ENCODE measurements around the gene ZNF621. TPM values are rescaled to one million over a fixed set of nuclear protein-coding genes. Genes with fewer than 3 reads are reported as not detected.

ZNF621 gene
- total and polyA plus RNA-seq, 9 of the 15 experiments (the other 6 are each of a cell fraction or from before 2014, with no cell fraction given): 4.7 to 28.9 (median 20.6) TPM

DNA sequence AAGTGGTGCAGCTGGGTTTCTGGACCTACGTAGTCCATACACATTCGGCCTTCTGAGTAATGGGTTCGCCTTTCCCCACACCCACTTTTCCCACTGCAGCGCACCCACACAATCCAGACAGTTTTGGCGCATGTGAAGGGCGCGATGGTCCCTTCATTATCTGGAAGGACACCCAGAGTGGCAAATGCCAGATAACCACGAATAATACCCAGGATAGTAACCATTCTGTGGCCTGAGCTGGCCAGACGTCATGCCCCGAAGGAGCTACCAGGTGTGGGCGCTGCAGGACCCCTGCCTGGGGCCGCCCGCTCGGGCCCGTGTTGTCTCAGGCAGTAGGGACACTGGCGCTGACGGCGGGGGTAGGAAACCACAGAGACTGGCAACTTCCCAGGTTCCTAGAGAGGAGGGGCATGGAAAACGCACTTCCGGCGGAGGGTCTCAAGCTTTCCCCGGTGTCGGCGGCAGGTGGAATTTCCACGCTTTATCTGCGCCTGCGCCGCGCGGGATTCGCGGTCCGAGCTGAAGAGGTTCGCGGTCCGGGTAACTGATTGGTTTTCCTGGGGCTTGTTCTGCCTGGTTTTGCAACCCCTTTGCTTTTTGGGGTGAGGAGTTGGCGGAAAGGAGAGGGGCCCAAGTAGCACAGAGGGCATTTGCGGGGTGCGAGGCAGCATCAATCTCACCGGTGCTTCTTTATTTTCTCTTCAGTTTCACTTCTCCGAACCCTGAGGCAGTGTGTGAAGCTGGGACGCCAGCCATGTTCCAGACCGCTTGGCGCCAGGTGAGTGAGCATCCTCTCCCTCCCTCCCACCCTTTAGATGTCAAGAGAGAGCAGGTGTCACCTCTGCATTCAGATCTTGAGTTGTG lies 18.9 kb upstream of the ZNF621 start, which contains the start of gene ZNF620 (continued):
- TF ChIP-seq, protein P1, sequence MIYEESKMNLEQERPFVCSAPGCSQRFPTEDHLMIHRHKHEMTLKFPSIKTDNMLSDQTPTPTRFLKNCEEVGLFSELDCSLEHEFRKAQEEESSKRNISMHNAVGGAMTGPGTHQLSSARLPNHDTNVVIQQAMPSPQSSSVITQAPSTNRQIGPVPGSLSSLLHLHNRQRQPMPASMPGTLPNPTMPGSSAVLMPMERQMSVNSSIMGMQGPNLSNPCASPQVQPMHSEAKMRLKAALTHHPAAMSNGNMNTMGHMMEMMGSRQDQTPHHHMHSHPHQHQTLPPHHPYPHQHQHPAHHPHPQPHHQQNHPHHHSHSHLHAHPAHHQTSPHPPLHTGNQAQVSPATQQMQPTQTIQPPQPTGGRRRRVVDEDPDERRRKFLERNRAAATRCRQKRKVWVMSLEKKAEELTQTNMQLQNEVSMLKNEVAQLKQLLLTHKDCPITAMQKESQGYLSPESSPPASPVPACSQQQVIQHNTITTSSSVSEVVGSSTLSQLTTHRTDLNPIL (CRISPR knock-in tag; IDR thresholded peaks at IDR 0.05): no peak
- no peak for TF ChIP-seq HNRNPLL (IDR thresholded peaks at IDR 0.05; ENCODE audit: low read depth, low read length, poor library complexity, severe bottlenecking)
- no peak for TF ChIP-seq HDAC1 (IDR thresholded peaks at IDR 0.05)
- peak; percentile 92 to 93 for TF ChIP-seq NRF1 (conservative IDR thresholded peaks at IDR 0.05 in 1 of 2, IDR thresholded peaks at IDR 0.05 in 1 of 2)
- no peak for TF ChIP-seq PHB (CRISPR knock-in tag; IDR thresholded peaks at IDR 0.05)
- no peak for TF ChIP-seq PRDM10 (IDR thresholded peaks at IDR 0.05; ENCODE audit: partially characterized antibody)
- peak; percentile 60; the same call in 1 of the 2 replicates for TF ChIP-seq ESRRA (IDR thresholded peaks at IDR 0.05; ENCODE audit: borderline replicate concordance, low read depth)
- no peak for TF ChIP-seq ETS2 (tag; IDR thresholded peaks at IDR 0.05; ENCODE audit: borderline replicate concordance, poor library complexity, severe bottlenecking)
- no peak for TF ChIP-seq ZNF41 (CRISPR knock-in tag; conservative IDR thresholded peaks at IDR 0.05)
- TF ChIP-seq ETV5 (CRISPR knock-in tag; IDR thresholded peaks at IDR 0.05; ENCODE audit: low read depth): peak; percentile 65; the same call in 1 of the 2 replicates
- no peak for TF ChIP-seq TFAM (CRISPR knock-in tag; conservative IDR thresholded peaks at IDR 0.05)
- TF ChIP-seq PHTF2 (CRISPR knock-in tag; IDR thresholded peaks at IDR 0.05): no peak
- TF ChIP-seq ZBTB1 (CRISPR knock-in tag; IDR thresholded peaks at IDR 0.05; ENCODE audit: borderline replicate concordance, low read depth): no peak
- TF ChIP-seq SREBF2 (CRISPR knock-in tag; IDR thresholded peaks at IDR 0.05): peak; percentile 96; the same call in 1 of the 2 replicates
- TF ChIP-seq ATF4 (CRISPR knock-in tag; IDR thresholded peaks at IDR 0.05): no peak
- TF ChIP-seq ZBTB2 (IDR thresholded peaks at IDR 0.05): no peak
- no peak for TF ChIP-seq BACH1 (tag; IDR thresholded peaks at IDR 0.05)
- TF ChIP-seq ZNF165 (CRISPR knock-in tag; IDR thresholded peaks at IDR 0.05; ENCODE audit: borderline replicate concordance): no peak
- peak; percentile 74 for TF ChIP-seq POLR2A (conservative IDR thresholded peaks at IDR 0.05)
- TF ChIP-seq RNF2 (IDR thresholded peaks at IDR 0.05): 0 out of 2 replicates have a peak, but pooled peaks have one; percentile 27
- TF ChIP-seq MTA1 (IDR thresholded peaks at IDR 0.05; ENCODE audit: borderline replicate concordance): no peak
- TF ChIP-seq SRSF9 (IDR thresholded peaks at IDR 0.05; ENCODE audit: borderline replicate concordance, low read depth, low read length): no peak
